Astrocyte (in vitro differentiated cells and primary cell): ENCODE measurements around the gene BPI. TPM values are rescaled to one million over a fixed set of nuclear protein-coding genes. Genes with fewer than 3 reads are reported as not detected.
"Not testable (repeated sequence)": the region's sequence is repeated elsewhere in the genome, so short reads cannot be mapped to it uniquely, and the experiment has no call there.

ENCODE experiments used
- DNase-seq: peaks from one replicate; pipeline ENCODE4 v3.0.0-alpha.2; 2010; ENCODE audit warnings: low read depth
- FAIRE-seq: peaks from 2 replicates; lab custom pipeline; 2011; peaks lifted over from hg19 to GRCh38; lab: Jason Lieb, UNC
- H2AFZ ChIP-seq: 2 replicates; pipeline ENCODE4 v1.6.0; 2012; ENCODE audit warnings: low read depth, low read length, inconsistent platforms
- H3K27ac ChIP-seq: 2 replicates; pipeline ENCODE4 v1.5.1; 2011; ENCODE audit warnings: low read depth, low read length, inconsistent platforms
- H3K27me3 ChIP-seq: 2 replicates; pipeline ENCODE4 v1.6.0; 2011; ENCODE audit warnings: low read length, inconsistent platforms; ENCODE audit not compliant: insufficient read depth
- H3K36me3 ChIP-seq: 2 replicates; pipeline ENCODE4 v1.5.1; 2011; ENCODE audit warnings: low read length, inconsistent platforms; ENCODE audit not compliant: insufficient read depth
- H3K4me1 ChIP-seq: 2 replicates; pipeline ENCODE4 v1.5.1; 2011; ENCODE audit warnings: low read length, inconsistent platforms; ENCODE audit not compliant: insufficient read depth
- H3K4me2 ChIP-seq: 2 replicates; pipeline ENCODE4 v1.6.0; 2012; ENCODE audit warnings: low read length, inconsistent platforms
- H3K4me3 ChIP-seq: 2 replicates; pipeline ENCODE4 v1.5.1; 2011; ENCODE audit warnings: low read depth, mild to moderate bottlenecking, low read length, inconsistent platforms; ENCODE audit not compliant: insufficient read depth
- H3K79me2 ChIP-seq: 2 replicates; pipeline ENCODE4 v1.6.0; 2012; ENCODE audit warnings: mild to moderate bottlenecking, low read length, inconsistent platforms; ENCODE audit not compliant: insufficient read depth
- H3K9ac ChIP-seq: 2 replicates; pipeline ENCODE4 v1.6.0; 2012; ENCODE audit warnings: mild to moderate bottlenecking, low read length, inconsistent platforms
- H3K9me3 ChIP-seq: 2 replicates; pipeline ENCODE4 v1.5.1; 2012; ENCODE audit warnings: low read depth, mild to moderate bottlenecking, low read length, inconsistent platforms; ENCODE audit not compliant: insufficient read depth
- H4K20me1 ChIP-seq: 2 replicates; pipeline ENCODE4 v1.6.0; 2012; ENCODE audit warnings: low read length, inconsistent platforms; ENCODE audit not compliant: insufficient read depth
- H3K27ac Mint-ChIP-seq: one replicate; pipeline ENCODE4 v1.8.0; 2021; ENCODE audit warnings: mild to moderate bottlenecking, mixed read lengths; ENCODE audit not compliant: unreplicated experiment
- H3K27me3 Mint-ChIP-seq: one replicate; pipeline ENCODE4 v1.8.0; 2021; ENCODE audit warnings: low read depth, mixed read lengths; ENCODE audit not compliant: unreplicated experiment
- H3K36me3 Mint-ChIP-seq: one replicate; pipeline ENCODE4 v1.8.0; 2021; ENCODE audit warnings: low read depth, mixed read lengths; ENCODE audit not compliant: unreplicated experiment
- H3K4me1 Mint-ChIP-seq: one replicate; pipeline ENCODE4 v1.8.0; 2021; ENCODE audit warnings: low read depth, mixed read lengths; ENCODE audit not compliant: unreplicated experiment
- H3K4me3 Mint-ChIP-seq: one replicate; pipeline ENCODE4 v1.8.0; 2021; ENCODE audit warnings: mild to moderate bottlenecking, moderate library complexity, mixed read lengths; ENCODE audit not compliant: unreplicated experiment
- H3K9me3 Mint-ChIP-seq: one replicate; pipeline ENCODE4 v1.8.0; 2021; ENCODE audit warnings: mild to moderate bottlenecking, mixed read lengths; ENCODE audit not compliant: unreplicated experiment
- EZH2 ChIP-seq: IDR thresholded peaks from 2 replicates; pipeline ENCODE4 v1.6.1; 2012; ENCODE audit warnings: mild to moderate bottlenecking, low read length, inconsistent platforms; ENCODE audit not compliant: insufficient read depth
- total RNA-seq: library from RNA; stranded (reverse); gene quantifications from 2 replicates; pipeline ENCODE4 v1.2.1, GENCODE V29; 2021
- TF ChIP-seq, protein P1 (sequence below): IDR thresholded peaks from 2 replicates; pipeline ENCODE4 v1.5.1; 2011; ENCODE audit warnings: low read depth, mild to moderate bottlenecking, inconsistent platforms, low read length, moderate library complexity; ENCODE audit not compliant: insufficient read depth

Gene BPI
- total RNA-seq, 1 donor from 2014 or later, result not detected

DNA sequence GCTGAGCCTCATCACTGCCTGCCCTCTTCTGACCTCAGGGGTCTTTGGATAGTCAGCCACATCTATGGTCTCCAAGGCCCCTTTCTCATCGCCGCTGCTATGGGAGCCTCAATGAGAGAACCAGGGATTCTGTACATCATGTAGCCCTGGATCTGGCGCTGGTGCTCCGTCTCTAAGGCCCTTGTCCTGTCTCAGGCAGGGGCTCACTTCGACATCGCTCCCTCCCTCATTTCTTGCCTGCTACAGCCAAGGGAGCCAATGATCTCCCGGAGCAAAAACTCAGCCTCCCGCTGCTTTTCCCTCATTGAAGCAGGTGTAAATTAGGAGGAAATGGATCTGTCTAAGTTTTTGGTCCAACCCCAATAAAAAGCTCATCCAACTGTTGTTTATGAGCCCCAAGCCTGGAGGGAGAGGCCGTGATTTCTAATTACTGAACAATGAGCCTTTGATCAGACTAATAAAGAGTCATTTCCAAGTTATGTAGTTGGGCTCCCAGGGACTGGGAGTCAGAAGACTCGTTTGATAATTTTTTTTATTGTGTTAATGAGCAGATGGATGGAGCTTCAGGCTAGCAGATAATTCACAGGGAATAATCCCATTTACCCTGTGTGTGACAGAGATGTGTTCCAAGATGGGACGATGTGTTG is 73.2 kb downstream of the BPI start:
- Mint-ChIP-seq H3K9me3 (peaks cover 2% of the 10 kb centered on the region), H3K27ac (no peak overlapping the region), H3K36me3 (no peaks in the 10 kb centered on the region), H3K27me3 (peaks cover 6% of the 10 kb centered on the region), H3K4me3 (no peak overlapping the region), H3K4me1 (no peaks in the 10 kb centered on the region)
- Histone ChIP-seq H3K79me2 (no peaks in the 10 kb centered on the region), H3K27ac (no peak overlapping the region), H3K27me3 (peaks cover 15% of the 10 kb centered on the region), H3K9ac (no peak overlapping the region), H3K4me1 (no peaks in the 10 kb centered on the region), H2AFZ (no peak overlapping the region), H3K36me3 (no peaks in the 10 kb centered on the region), H3K4me2 (no peak overlapping the region), H3K9me3 (no peaks in the 10 kb centered on the region), H3K4me3 (no peak overlapping the region), H4K20me1 (no peaks in the 10 kb centered on the region)
- TF ChIP-seq, protein P1, sequence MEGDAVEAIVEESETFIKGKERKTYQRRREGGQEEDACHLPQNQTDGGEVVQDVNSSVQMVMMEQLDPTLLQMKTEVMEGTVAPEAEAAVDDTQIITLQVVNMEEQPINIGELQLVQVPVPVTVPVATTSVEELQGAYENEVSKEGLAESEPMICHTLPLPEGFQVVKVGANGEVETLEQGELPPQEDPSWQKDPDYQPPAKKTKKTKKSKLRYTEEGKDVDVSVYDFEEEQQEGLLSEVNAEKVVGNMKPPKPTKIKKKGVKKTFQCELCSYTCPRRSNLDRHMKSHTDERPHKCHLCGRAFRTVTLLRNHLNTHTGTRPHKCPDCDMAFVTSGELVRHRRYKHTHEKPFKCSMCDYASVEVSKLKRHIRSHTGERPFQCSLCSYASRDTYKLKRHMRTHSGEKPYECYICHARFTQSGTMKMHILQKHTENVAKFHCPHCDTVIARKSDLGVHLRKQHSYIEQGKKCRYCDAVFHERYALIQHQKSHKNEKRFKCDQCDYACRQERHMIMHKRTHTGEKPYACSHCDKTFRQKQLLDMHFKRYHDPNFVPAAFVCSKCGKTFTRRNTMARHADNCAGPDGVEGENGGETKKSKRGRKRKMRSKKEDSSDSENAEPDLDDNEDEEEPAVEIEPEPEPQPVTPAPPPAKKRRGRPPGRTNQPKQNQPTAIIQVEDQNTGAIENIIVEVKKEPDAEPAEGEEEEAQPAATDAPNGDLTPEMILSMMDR, result no peak
- no peak for TF ChIP-seq EZH2
- no peak for DNase-seq
- no peak for FAIRE-seq

- DNase-seq, H3K4me3 Mint-ChIP-seq, FAIRE-seq, H3K27me3 Mint-ChIP-seq, H3K4me2 ChIP-seq, H3K79me2 ChIP-seq, H3K4me1 ChIP-seq, H3K36me3 ChIP-seq, H3K4me1 Mint-ChIP-seq, H3K27ac Mint-ChIP-seq, H4K20me1 ChIP-seq, H3K27ac ChIP-seq, H3K4me3 ChIP-seq, H3K9me3 ChIP-seq, H3K9ac ChIP-seq, H3K36me3 Mint-ChIP-seq, H2AFZ ChIP-seq, H3K9me3 Mint-ChIP-seq: not testable (repeated sequence)
- peaks cover 14% of the 10 kb centered on the region for H3K27me3 ChIP-seq
Measured at GRCh38 chr20:38377838-38378237, 73.9 kb downstream of the BPI start.

DNA sequence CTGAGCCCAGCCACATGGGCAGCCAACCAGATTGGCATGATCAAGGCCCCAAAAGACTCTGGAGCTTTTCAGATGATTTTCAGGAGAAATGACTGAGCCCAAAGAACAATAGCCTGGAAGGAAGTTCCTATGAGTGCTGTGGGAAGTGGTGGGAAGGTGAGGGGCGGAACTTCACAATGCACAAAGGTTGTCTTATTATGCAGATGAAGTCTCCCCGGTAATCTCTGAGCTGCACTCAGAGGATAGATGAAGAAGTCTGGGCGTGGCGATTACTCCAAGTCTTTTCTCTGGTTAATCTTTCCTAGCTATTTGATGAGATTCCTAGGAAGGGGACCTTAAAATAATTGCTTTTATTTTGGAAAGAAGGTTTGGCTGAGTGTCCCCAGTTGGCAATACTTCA is 79.2 kb downstream of the BPI start:
- Histone ChIP-seq H3K79me2 (no peaks in the 10 kb centered on the region), H3K4me3 (no peak overlapping the region), H3K4me2 (no peak overlapping the region), H3K4me1 (no peaks in the 10 kb centered on the region), H3K27ac (no peak overlapping the region), H2AFZ (no peak overlapping the region), H3K36me3 (no peaks in the 10 kb centered on the region), H3K9me3 (peaks cover 3% of the 10 kb centered on the region), H3K27me3 (peaks cover 25% of the 10 kb centered on the region), H4K20me1 (no peaks in the 10 kb centered on the region), H3K9ac (no peak overlapping the region)
- Mint-ChIP-seq H3K4me1 (no peaks in the 10 kb centered on the region), H3K4me3 (no peak overlapping the region), H3K36me3 (no peaks in the 10 kb centered on the region), H3K9me3 (peaks cover 4% of the 10 kb centered on the region), H3K27ac (no peak overlapping the region), H3K27me3 (peaks cover 16% of the 10 kb centered on the region)
- TF ChIP-seq, protein P1, result no peak
- TF ChIP-seq EZH2, result no peak
- no peak for FAIRE-seq
- DNase-seq, result no peak
